Right renal cortex interstitium (tissue), 3 donors: ENCODE data around the gene GLIS1. TPM values are rescaled to one million over a fixed set of nuclear protein-coding genes. Genes with fewer than 3 reads are reported as not detected.

Source experiments
- DNase-seq, 3 donors: peaks; one replicate each; pipeline ENCODE4 v3.0.0-alpha.2; 2013; ENCODE audit warnings: low read depth in 3 of 3, low spot score in 2 of 3
- polyA plus RNA-seq, 3 donors: library from polyadenylated mRNA; unstranded; fragments of 120-200 nt; gene quantifications; one replicate each; pipeline ENCODE4 v1.2.1, GENCODE V29; 2013; ENCODE audit not compliant: insufficient read length in 3 of 3

GLIS1 gene
- polyA plus RNA-seq, 3 donors = 1.5 to 1.9 (median 1.7) TPM

DNA sequence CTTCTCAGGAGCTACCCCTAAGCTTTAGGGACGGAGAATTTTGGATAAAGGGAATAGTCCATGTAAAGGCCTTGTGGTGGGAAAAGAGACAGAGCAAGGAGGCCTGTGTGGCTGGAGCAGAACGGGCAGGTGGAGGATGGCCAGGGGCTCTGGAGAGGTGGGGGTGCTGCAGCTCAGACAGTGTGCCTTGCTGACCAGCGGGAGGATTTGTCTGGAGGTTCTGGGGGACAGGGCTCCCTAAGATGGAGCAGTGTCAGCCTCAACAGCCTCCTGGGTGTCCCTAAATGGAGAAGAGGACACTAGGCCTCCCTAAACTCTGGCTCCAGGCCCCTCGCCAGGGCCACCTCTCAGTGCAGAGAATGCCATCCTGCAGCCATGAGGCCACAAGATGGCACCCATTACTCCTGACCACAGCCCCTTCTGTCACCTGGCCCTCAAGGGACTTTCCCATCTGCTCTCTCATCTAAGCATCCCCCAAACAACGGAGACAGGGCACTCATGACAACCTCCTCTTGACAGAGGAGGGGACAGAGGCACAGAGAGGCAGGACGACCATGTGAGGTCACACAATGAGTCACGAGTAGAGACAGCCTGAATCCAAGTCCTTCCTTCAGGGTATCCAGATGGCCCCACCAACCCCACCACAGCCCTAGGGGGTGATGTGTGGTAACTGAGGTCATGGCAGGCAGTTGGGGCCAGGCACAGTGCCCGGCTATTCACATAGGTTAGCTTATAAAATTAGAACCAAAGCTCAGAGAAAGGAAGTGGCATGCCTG is 185.0 kb downstream of the GLIS1 start:
- DNase-seq = no peak

DNA sequence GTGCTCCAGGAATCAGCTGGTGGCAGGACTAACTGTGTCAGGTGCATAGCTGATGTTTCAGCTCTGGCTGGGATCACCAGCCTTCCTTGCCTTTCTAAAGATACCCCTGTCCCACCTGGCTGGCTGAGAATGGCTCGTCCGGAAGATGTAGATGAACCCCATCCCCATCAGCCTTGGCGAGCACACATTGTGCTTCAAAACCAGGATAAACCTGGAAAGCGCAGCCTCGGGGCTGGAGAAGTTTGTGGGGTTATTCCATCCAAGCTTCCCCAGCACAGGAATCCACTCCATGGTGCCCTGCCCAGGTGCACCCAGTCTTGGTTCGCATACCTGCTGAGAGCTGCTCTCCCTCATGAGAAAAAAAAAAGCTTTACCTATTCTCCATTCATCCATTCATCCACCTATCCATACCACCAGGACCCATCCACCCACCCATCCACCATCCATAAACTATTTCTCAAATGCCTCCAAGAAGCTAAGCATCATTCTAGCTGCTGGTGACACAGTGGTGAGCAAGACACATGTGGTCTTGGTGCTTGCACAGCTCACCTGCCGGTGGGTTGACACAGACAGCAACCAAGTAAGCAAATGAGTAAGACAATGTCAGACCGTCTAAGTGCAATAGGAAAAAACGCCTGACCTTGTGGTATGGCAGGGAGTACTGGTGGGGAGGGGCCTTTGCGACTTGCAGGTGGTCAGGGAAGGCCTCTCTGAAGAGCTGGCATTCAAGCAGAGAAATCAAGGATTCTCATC is 185.8 kb downstream of the GLIS1 start:
- no peak for DNase-seq

DNA sequence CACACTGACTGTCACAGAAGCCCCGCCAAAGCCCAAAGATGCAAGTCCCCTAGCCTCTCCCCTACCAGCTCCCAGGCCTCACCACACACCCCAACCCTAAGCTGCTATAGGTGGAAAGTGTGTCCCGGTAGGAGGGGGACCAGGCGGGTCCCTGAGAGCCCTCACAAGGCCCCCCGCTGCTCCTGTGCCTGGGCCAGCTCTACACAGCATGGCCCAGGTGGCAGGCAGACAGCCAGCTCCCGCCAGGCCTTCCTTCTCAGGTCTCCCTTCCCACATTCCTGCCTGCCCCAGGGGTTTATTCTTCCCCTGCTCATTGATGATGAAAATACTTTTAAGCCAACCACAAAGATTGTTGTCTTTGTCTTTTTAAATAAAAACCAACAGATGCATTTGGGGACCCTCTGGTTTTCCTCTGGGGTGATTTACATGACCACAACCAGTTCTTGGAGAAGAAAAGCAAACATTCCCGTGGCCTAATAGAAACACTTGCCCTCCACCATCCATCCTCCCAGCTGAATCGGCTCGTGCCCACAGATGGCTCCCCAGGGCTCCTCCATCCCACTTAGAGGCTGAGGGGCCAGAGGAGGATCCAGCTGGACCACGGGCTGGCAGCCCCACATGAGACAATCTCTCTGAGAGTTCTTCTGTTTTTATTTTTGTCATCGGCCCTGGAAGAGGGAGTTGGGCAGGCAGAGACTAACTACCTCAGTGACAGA is 186.7 kb downstream of the GLIS1 start:
- DNase-seq = no peak

DNA sequence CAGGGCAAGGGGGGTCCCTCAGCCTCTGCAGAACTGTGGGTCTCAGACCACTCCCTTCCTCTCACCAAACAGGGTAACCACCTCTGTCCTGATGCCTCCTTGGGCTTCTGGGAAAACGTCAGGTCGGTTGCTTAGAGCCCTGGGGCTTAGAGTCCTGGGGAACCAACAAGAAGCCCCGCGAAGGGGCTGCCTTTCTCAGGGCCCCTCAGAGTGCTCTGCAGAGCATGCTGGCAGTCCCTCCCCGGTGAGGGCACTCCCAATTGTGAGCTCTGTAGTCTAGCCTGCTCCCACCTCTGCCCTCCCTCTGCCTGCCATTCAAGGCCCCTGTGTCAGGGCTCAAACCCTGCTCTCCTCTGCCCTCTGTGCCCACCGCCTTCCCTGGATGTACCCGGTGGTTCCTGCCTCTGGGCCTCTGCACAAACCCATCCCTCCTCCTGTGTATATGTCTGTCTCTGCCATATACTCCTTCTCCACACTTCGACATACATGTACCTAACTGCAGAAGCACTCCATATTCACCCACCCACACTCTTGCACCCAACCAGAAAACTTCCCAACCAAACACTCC is 187.5 kb downstream of the GLIS1 start:
- no peak for DNase-seq

DNA sequence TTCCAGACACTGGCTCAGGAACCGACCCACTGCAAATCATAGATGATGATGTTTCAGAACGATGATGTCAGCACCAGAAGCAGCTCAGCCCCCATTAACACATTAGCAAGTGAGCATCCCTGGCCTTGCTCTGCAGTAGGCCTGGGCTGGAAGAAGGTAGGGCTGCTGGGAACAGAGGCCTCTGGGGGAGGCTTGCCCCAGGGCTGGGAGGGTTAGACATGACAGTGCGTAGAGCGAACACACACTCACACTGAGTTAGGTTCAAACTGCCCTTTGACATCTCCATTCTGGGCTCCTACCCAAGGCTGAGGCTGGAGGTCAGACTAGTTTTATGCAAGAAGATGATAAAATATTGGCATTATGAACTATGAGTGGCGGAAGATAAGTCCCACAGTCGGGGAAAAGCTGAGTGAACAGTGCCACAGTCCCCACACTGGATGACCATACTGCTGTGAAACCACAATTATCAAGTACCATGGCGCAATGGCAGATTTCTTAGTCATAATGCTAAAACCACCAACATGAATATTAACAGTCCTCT is 188.7 kb downstream of the GLIS1 start:
- DNase-seq = no peak

DNA sequence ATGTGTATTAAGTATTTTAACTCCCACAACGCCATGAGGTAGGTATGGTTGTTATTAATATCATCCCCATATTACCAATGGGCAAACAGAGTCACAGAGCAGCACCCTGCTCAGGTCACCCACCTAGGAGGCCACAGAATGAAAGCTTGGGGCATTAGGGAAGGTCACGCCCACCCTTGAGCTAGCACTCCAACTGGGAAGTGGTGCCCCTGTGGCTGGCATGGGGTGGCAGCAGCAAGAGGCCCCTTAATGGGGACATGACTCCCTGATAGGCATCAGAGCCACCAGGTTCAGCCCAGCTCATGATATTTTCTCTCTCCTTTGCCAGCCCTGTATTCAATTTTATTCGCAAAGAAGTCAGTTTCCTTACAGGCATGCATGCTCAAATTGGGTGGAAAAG is 189.2 kb downstream of the GLIS1 start:
- DNase-seq = no peak

DNA sequence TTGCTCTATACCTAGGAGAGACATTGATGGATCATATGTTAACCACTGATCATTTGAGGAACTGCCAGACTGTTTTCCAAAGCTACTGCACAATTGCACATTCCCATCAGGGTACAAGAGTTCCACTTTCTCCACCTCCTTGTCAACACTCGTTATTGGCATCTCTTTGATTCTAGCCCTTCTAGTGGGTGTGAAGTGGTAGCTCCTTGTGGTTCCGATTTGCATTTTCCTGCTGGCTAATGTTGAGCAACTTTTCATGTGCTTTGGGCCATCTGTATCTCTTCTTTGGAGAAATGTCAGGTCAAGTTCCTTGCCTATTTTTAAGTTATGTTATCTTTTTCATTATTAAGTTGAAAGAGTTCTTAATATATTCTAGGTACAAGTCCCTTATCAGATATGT is 189.7 kb downstream of the GLIS1 start:
- no peak for DNase-seq

DNA sequence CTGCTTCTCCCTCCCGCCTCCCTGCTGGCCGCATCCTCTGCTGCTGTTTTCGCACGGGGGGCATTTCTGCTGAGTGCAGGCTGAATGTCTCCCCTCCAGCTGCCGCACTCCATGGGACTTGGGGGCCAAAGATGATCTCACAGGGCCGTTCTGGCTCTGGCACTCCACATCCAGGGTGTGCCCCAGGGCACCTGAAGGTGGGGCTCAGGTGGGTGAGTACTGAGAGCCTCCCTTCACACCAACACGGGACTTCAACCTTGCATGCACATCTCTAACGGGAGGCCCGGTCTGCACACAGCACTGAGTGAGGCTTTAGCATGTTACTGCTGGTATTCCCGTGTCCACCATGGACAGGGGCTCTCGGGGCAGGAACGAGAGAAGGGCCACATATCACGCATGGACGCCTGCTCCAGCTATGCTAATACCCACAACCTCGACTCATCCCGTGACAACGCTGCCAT is 190.9 kb downstream of the GLIS1 start:
- DNase-seq = no peak

DNA sequence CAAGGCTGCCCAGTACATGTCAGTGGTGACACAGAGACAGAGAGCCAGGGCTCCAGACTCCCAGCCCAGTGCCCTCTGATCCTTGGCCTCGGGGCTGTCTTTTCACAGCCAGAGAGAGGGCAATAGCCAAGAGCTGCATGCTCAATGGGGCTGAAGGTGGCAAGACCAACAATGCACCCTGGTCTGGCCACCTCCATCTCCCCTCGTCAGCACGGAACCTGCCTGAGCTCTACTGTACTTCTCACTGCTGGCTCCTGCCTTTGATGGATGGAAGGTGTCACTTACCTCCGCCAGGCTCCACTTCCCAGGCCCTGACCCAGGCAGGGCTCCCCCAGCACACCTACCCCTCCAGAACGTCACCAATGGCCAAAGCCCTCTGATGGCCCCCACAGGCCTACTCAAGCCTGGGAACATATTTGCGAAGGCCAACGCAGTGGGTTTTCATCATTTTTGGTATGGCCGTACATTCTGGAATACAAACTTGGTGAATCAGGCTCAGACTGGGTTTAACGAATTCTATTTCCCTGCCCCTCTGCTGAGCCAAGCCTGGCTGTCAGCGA is 191.7 kb downstream of the GLIS1 start:
- no peak for DNase-seq

DNA sequence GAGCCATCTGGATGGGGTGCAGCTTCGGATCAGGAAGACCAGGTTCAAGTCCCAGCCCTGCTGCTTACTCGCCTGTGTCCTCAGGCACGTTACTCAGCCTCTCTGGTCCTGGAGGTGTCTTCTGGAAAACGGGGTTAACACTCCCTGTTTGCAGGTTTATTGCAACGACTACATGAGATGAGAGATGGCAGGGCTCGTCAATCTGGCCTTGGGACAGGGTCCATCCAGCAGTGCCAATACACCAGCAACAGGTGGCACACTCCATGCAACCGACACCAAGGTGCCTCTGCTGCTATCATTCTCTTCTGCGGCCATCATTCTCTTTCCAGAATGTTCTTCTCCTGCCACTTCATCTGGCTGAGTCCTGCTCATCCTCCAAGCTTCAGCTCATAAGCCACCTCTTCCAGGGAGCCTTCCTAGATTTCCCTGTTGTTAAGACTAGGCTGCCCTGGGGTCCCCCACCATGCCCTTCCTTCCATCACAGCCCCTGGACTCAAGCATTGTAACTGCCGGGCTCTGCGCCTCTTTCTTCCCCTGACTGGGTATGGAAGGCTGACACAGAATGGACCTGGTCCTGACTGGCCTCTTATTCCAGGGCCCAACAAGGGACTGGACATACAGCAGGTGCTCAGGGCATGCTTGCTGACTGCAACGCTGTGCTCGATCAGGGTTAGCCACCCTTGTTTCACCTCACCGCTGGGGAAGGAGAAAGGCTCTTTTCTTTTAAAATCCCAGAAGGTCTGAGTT is 192.4 kb downstream of the GLIS1 start:
- no peak for DNase-seq

DNA sequence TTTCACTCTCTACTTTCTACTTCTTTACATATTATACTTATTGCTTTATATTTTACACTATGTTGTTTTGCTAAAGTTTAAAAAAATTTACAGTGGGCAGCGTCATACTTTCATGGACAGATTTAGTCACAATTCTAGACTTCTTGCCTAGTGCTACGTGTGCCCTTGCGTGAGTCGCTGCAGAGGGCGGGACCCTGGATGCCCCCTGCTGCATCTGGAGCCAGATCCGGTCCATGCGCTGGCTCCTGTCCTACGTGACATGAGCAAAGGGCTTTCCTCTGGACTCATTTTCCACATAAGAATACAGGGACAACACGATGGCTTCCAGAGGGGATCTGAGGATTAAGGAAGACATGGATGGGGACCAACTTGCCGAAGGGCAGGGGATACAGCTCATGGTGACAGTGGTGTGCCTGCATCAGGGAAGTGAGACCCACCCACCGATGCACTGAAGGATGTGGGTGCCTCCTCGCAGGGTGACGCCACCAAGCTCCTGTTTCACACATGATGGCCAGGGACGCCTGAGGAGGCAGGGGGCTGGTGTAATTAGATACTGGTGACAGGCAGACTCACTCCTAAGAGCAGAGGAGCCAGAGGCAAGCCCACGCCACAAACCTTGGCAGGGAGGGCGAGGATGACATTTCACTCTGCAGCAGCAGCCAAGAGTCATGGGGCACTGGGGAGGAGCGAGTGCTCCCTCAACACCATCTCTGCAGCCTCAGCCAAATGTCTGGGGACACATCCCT is 193.1 kb downstream of the GLIS1 start:
- DNase-seq = no peak

DNA sequence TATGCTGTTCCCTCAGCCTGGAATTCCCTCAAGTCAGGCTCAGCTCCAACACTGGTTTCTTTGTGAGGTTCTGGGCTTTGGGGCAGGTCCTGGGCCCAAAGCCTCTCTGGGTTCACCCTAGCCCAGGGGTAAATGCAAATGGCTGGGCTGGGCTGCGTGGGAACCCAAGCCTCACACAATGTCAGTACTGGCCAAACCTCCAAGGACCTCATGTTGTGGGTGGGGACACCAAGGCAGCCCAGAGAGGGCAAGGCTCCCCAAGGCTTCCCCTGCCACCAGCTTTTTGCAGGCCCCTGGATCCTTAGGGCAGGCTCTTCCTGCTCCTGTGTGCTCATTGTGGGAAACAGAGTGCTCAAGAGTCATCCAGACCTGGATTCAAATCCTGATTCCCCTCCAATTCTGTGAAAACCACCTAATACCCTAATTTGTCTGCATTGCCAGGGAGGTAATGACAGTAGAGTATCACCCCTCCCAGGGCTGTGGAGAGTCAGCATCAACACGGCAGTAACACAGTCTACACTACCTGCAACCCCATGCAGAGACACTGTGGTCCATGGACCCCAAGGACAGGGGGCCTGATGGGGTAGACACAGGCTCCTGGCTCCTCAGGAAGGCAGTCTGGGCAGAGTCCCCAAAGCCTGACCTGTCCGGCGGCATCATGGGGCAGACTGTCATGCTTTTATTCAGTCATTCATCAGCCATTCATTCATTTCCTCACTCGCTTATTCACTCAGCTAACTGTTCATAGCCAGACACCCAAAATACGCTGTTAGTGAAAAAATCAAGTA is 194.0 kb downstream of the GLIS1 start:
- DNase-seq = no peak

DNA sequence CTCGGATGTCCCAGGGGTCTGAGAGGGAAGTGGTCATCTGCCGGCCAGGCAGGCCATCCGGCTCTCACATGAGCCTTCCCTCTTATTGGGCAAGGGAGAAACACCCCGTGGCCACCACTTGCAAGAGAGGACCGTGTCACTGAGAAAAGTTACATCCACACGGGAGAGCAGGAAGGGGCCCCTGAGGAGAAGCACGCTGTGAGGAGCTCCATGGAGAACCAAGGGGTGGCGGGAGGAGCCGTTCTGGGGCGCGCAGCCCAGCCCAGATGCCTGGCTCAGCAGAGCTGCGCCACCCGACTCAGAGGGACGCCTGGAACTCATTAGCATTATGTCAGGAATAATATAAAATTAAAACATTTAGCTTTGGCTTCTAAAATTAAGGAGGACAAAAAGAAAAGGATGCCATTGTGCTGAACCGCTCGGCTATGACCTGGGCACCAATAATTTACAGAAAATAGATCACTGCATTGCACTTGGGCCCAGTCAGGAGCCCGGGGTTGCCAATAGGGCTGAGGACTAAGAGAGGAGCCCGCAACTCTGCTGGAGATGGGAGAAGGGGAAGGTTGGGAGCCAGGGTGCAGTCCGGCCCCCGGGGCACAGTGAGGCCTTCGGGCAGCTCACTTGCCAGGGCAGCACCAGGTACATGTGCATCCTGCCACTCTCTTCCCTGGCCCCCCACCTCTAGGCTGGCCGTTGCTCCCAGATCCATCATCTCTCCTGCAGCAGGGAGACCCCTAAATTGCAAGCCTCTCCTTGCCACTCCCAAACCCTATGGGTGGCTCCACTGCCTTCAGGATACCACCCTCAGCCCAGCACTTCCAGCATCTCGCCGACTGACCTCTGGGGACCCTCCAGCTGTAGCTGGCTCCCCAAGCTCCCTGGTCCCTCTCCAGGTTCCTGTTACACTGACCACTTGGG is 194.9 kb downstream of the GLIS1 start:
- DNase-seq = no peak

DNA sequence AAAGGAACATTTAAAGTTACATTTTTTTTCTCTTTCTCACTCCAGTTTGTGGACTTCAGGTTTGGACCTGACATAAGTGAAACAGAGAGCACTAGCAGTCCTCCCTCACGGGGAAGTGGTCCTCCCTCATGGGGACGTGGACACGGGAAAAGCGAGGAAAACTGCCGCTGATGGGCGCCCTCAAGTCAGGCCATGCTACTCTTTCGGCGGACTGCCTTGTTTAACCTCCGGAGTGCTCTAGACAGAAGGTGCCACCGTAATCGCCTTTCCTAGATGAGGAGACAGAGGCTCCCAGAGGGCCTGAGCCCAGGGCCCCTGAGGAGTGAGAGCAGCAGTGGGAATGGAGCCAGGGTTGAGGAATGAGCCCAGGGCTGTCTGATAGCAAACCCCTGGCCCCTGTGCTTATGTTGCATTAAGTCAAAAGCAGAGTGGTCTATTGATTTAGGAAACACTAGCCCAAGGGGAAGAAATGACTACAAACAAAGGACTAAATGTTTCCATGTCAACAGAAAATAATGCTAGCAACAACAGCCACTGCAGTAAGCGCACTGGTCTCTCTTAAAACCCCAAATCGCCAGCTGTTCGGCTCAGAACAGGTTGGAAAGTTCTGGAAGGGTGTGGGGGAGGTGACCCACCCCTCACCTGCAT is 195.7 kb downstream of the GLIS1 start:
- no peak for DNase-seq

DNA sequence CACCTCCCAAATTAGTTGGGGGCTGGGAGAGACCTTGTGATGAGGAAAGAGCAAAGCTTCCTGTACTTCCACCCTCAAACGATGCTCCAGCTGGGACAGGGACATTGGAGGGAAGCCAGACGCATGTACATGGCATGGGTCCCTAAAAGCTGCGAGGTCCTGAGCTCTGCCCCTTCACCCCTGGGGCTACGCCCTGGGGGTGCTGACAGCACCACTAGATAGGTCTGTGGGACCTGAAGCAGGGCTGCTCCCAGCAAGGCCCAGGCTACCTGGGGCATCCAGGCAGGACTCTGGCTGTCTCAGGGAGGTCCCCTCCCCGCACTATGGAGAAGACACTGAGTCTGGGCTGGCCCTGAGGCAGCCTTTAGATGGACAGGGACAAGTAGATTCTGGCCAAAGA is 196.4 kb downstream of the GLIS1 start:
- no peak for DNase-seq

DNA sequence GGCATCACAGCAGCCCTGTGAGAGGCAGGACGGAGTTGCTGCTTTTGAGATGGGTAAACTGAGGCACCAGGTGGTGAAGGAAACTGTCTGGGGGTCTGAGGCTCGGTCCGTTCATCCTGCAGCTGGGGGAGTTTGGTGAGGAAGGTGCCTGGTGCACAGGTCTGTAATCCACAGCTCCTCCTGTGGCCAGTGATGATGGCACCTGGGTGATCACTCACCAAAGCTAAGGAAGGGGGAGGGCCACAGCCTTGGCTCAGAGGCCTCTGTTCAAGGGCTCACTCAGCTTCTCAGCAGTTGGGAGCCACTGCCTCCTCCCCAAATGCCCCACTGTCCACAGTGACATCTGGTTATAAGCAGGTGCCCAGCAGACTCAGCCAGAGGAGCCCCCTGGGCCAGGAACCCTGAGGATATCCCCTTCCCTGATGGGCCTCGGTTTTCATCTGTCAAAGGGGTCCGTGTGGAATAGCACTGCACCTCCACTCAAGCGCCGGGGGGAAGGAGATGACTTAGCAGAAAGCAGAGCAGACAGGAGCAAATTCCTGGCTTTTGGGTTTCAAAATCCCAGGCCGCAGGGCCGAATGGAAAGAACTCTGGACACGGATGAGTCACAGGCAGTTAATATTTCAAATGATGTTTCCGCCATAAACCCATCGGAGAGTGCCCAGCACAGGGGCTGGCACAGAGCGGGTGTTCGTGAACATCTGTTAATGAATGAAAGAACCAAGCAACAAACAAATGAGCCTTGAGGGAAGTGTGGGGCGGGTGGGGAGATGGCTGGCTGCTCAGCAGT is 197.0 kb downstream of the GLIS1 start:
- DNase-seq = no peak
